ENCODE results near the gene ILDR2.

The ILDR2 gene

GRCh38 chr1:166908942-166909341, 66.4 kb downstream of the ILDR2 start:
- Histone ChIP-seq H3K4me1 (ENCODE audit: low read length) (peaks cover 12% of the 10 kb centered on the region), H3F3A (ENCODE audit: insufficient read depth, low read length) (no peaks in the 10 kb centered on the region), H3K27me3 (replicated peaks; ENCODE audit: insufficient read depth, low read length) (no peaks in the 10 kb centered on the region), H2AFZ (ENCODE audit: low read length) (no peak overlapping the region), H3K36me3 (replicated peaks; ENCODE audit: insufficient read depth, low read length) (no peaks in the 10 kb centered on the region), H3K4me2 (ENCODE audit: low read depth, low read length) (no peak overlapping the region), H4K20me1 (ENCODE audit: insufficient read depth, low read length) (no peaks in the 10 kb centered on the region), H3K9me3 (replicated peaks; ENCODE audit: insufficient read depth, low read length) (no peaks in the 10 kb centered on the region), H3K79me2 (ENCODE audit: low read length) (no peaks in the 10 kb centered on the region), H3K27ac (ENCODE audit: low read length) (no peak overlapping the region), H3K9ac (ENCODE audit: low read length) (no peak overlapping the region), H3K4me3 (ENCODE audit: low read length) (no peak overlapping the region), H3K9me2 (replicated peaks; ENCODE audit: insufficient read depth, low read length) (no peaks in the 10 kb centered on the region)
- TF ChIP-seq EZH2 (optimal IDR thresholded peaks at IDR 0.05; ENCODE audit: low read depth, low read length) (no peak), EZH2phosphoT487 (IDR thresholded peaks at IDR 0.05; ENCODE audit: low read length) (no peak), CTCF (IDR thresholded peaks at IDR 0.05; ENCODE audit: low read length) (no peak)
- DNase-seq = no peak

- Histone ChIP-seq H2AFZ (ENCODE audit: low read length) (peak overlapping the region; percentile 56), H3K27ac (ENCODE audit: low read length) (no peak overlapping the region), H3K79me2 (ENCODE audit: low read length) (no peaks in the 10 kb centered on the region), H3K4me2 (ENCODE audit: low read depth, low read length) (0 out of 2 replicates have a peak overlapping the region, but pooled peaks have one; percentile 10), H3K4me1 (ENCODE audit: low read length) (peaks cover 12% of the 10 kb centered on the region), H3K4me3 (ENCODE audit: low read length) (no peak overlapping the region), H3K9ac (ENCODE audit: low read length) (no peak overlapping the region), H3K36me3 (replicated peaks; ENCODE audit: insufficient read depth, low read length) (no peaks in the 10 kb centered on the region), H4K20me1 (ENCODE audit: insufficient read depth, low read length) (no peaks in the 10 kb centered on the region), H3K9me2 (replicated peaks; ENCODE audit: insufficient read depth, low read length) (no peaks in the 10 kb centered on the region), H3F3A (ENCODE audit: insufficient read depth, low read length) (no peaks in the 10 kb centered on the region), H3K27me3 (replicated peaks; ENCODE audit: insufficient read depth, low read length) (no peaks in the 10 kb centered on the region), H3K9me3 (replicated peaks; ENCODE audit: insufficient read depth, low read length) (no peaks in the 10 kb centered on the region)
- TF ChIP-seq EZH2 (optimal IDR thresholded peaks at IDR 0.05; ENCODE audit: low read depth, low read length) = no peak
- TF ChIP-seq EZH2phosphoT487 (IDR thresholded peaks at IDR 0.05; ENCODE audit: low read length) = no peak
- TF ChIP-seq CTCF (IDR thresholded peaks at IDR 0.05; ENCODE audit: low read length) = no peak
- peak; percentile 47 for DNase-seq
These were observed 67.6 kb downstream of the ILDR2 start for GRCh38 chr1:166907763-166908162.

- Histone ChIP-seq H3K79me2 (ENCODE audit: low read length) (no peaks in the 10 kb centered on the region), H3K9me3 (replicated peaks; ENCODE audit: insufficient read depth, low read length) (no peaks in the 10 kb centered on the region), H3K27me3 (replicated peaks; ENCODE audit: insufficient read depth, low read length) (no peaks in the 10 kb centered on the region), H3K4me1 (ENCODE audit: low read length) (peaks cover 12% of the 10 kb centered on the region), H3K4me3 (ENCODE audit: low read length) (no peak overlapping the region), H4K20me1 (ENCODE audit: insufficient read depth, low read length) (no peaks in the 10 kb centered on the region), H3K4me2 (ENCODE audit: low read depth, low read length) (no peak overlapping the region), H3F3A (ENCODE audit: insufficient read depth, low read length) (no peaks in the 10 kb centered on the region), H3K9ac (ENCODE audit: low read length) (no peak overlapping the region), H3K36me3 (replicated peaks; ENCODE audit: insufficient read depth, low read length) (no peaks in the 10 kb centered on the region), H3K9me2 (replicated peaks; ENCODE audit: insufficient read depth, low read length) (no peaks in the 10 kb centered on the region), H2AFZ (ENCODE audit: low read length) (no peak overlapping the region), H3K27ac (ENCODE audit: low read length) (no peak overlapping the region)
- DNase-seq = no peak
- TF ChIP-seq EZH2 (optimal IDR thresholded peaks at IDR 0.05; ENCODE audit: low read depth, low read length) = no peak
- TF ChIP-seq EZH2phosphoT487 (IDR thresholded peaks at IDR 0.05; ENCODE audit: low read length) = no peak
- no peak for TF ChIP-seq CTCF (IDR thresholded peaks at IDR 0.05; ENCODE audit: low read length)
These were observed 68.3 kb downstream of the ILDR2 start for GRCh38 chr1:166907051-166907450.
